Ovary (tissue), 3 donors: Measurements from ENCODE around the gene PIP5K1A.

Source experiments
- CTCF ChIP-seq, 3 donors: fragments of 450-650 bp in 2 of 3; fragments of 200-600 bp in 1 of 3; IDR thresholded peaks; one replicate each; pipeline versions ENCODE4 v1.5.1 to v1.8.0; 2016 to 2022; ENCODE audit warnings: antibody characterized with exemption in 3 of 3, mild to moderate bottlenecking in 1 of 3
- EP300 ChIP-seq: sonication (generic); formaldehyde crosslinking; IDR thresholded peaks from one replicate; pipeline ENCODE4 v1.6.1; 2017; ENCODE audit warnings: antibody characterized with exemption
- POLR2A ChIP-seq: fragments of 450-650 bp; IDR thresholded peaks from one replicate; pipeline ENCODE4 v1.6.1; 2017; ENCODE audit warnings: antibody characterized with exemption, mild to moderate bottlenecking, moderate library complexity
- donor health status: DM: no; HTN: no; CAD: no.

DNA sequence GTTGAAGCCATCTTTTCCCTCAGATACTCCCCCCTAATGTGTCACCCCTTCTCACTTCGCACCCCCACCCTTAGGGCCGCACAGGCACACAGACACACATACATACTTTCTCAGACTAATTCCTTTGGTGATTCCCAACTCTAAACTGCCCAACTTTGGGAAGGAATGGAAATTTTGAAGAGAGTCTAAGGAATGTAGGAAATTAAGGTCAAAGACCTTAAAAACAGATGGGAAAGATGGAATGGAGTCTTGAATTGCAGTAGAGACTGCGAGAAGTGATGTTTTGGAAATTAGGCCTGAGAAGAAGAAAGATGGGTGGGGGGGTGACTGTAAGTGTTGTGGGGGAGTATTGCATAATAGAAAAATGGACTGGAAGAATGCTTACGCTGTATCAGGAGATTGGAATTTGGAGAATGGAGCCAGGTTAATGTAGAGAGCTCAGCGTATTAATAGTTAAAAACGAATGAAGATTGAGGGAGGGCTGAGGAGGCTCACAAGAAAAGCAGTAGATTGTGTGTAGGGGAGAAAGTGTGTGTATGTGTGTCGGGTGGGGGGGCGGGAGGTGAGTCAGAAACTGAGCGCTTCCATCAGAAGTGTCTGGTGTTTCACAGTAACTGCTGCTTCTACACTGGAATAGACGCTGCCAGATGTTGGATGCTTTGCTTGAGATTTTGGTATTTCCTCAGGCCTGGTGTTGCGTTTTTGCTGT lies 1.7 kb downstream of the PIP5K1A start:
- TF ChIP-seq CTCF (IDR thresholded peaks at IDR 0.05) (no peak), POLR2A (no peak), EP300 (no peak)
